H1 (cell line): ENCODE measurements around the gene A4GALT. TPM values are rescaled to one million over a fixed set of nuclear protein-coding genes. Genes with fewer than 3 reads are reported as not detected.

Experiments used
- polyA plus RNA-seq, 7 experiments: library from polyadenylated mRNA; depleted of rRNA in 3 of 7; stranded (reverse) in 5 of 7; unstranded in 2 of 7; fragments of >200 nt in 5 of 7; fragments of 200-250 nt in 2 of 7; gene quantifications; 1 replicate in 5 of 7; 2 replicates in 1 of 7; 4 replicates in 1 of 7; pipeline versions ENCODE4 v1.2.1 to v1.2.3, GENCODE V29; 2011 to 2013; ENCODE audit warnings: missing spikeins in 2 of 7, mixed read lengths in 2 of 7
- small RNA-seq: library from polyadenylated mRNA; stranded (forward); fragments of <200 nt; extraction: miRNeasy Mini kit (QIAGEN cat#:217004); gene quantifications from one replicate; pipeline ENCODE3, GENCODE V24; 2013; ENCODE audit not compliant: insufficient read depth
- total RNA-seq: library from RNA; stranded (reverse); fragmentation: NEBNext Ultra II Directional; extraction: Animal tissue kit (Norgen Biotek cat#: 25700); gene quantifications from 2 replicates; pipeline ENCODE4 v1.2.1, GENCODE V29; 2021

The A4GALT gene
- total and polyA plus RNA-seq, 2 of the 8 experiments (the other 6 are each of a cell fraction or from before 2014, with no cell fraction given), result 7.2 to 13.8 TPM

Small RNAs within 50 kb of the gene (small RNA-seq; reads per million reads assigned to genes)
- not detected for gene RF00019

Other genes starting within 250 kb of the A4GALT start
- gene RRP7A, start 201.1 kb downstream of the A4GALT start, total RNA-seq, result 48.4 and 49.0 TPM in 2 replicates
- 18.4 and 26.7 TPM in 2 replicates for gene RRP7A, start 201.1 kb downstream of the A4GALT start, polyA plus RNA-seq (2011; rRNA removed)
- 2.1 TPM in 1 of 2 replicates, not detected in the other for gene SERHL2, start 166.9 kb downstream of the A4GALT start, total RNA-seq
- 0.91 and 1.1 TPM in 2 replicates for gene SERHL2, start 166.9 kb downstream of the A4GALT start, polyA plus RNA-seq (2011; rRNA removed)
- gene POLDIP3, start 106.0 kb downstream of the A4GALT start, total RNA-seq, result 77.3 and 84.6 TPM in 2 replicates
- gene POLDIP3, start 106.0 kb downstream of the A4GALT start, polyA plus RNA-seq (2011; rRNA removed), result 43.5 and 44.7 TPM in 2 replicates
- 0.52 and 0.84 TPM in 2 replicates for gene ATP5MGL, start 80.3 kb downstream of the A4GALT start, total RNA-seq
- gene ATP5MGL, start 80.3 kb downstream of the A4GALT start, polyA plus RNA-seq (2011; rRNA removed), result 0.12 TPM in 1 of 2 replicates, not detected in the other
- gene CYB5R3, start 71.5 kb downstream of the A4GALT start, total RNA-seq, result 75.3 and 82.5 TPM in 2 replicates
- gene CYB5R3, start 71.5 kb downstream of the A4GALT start, polyA plus RNA-seq (2011; rRNA removed), result 113 and 160 TPM in 2 replicates
- gene ARFGAP3, start 136.4 kb upstream of the A4GALT start, total RNA-seq, result 15.8 and 16.0 TPM in 2 replicates
- gene ARFGAP3, start 136.4 kb upstream of the A4GALT start, polyA plus RNA-seq (2011; rRNA removed), result 7.5 and 9.7 TPM in 2 replicates